Stimulated activated CD4-positive, alpha-beta T cell treated with anti-CD3 and anti-CD28 coated beads, TNF-alpha, amount 100 ng/mL, for 24 hours (primary cell): ENCODE measurements around the gene FLNB.

Experiments
- DNase-seq, 3 experiments: peaks; one replicate each; pipeline ENCODE4 v3.0.0-alpha.2; 2020; ENCODE audit warnings: low read depth in 3 of 3

Gene FLNB

GRCh38 chr3:58104712-58105111 lies 96.5 kb downstream of the FLNB start:
- no peak for DNase-seq

- DNase-seq: no peak
Measured at GRCh38 chr3:58105196-58105595, 97.0 kb downstream of the FLNB start.

- no peak for DNase-seq
Measured at GRCh38 chr3:58106061-58106460, 97.8 kb downstream of the FLNB start.

GRCh38 chr3:58106640-58107039 lies 98.4 kb downstream of the FLNB start:
- DNase-seq: no peak

- no peak for DNase-seq
Measured at GRCh38 chr3:58107597-58107996, 99.4 kb downstream of the FLNB start.

GRCh38 chr3:58109752-58110151 lies 101.5 kb downstream of the FLNB start:
- DNase-seq: no peak

GRCh38 chr3:58111513-58112184 lies 103.4 kb downstream of the FLNB start:
- no peak for DNase-seq

- DNase-seq: no peak
Measured at GRCh38 chr3:58112185-58112535, 103.9 kb downstream of the FLNB start.

GRCh38 chr3:58115175-58115574 lies 107.0 kb downstream of the FLNB start:
- no peak for DNase-seq

GRCh38 chr3:58116161-58116955 lies 108.1 kb downstream of the FLNB start:
- peak; percentile 1 to 11 (median 4) for DNase-seq

GRCh38 chr3:58116985-58117384 lies 108.8 kb downstream of the FLNB start:
- no peak for DNase-seq

- no peak for DNase-seq
Measured at GRCh38 chr3:58117561-58118181, 109.4 kb downstream of the FLNB start.

- no peak for DNase-seq
Measured at GRCh38 chr3:58119186-58119585, 111.0 kb downstream of the FLNB start.

- no peak for DNase-seq
Measured at GRCh38 chr3:58120075-58120812, 112.0 kb downstream of the FLNB start.

GRCh38 chr3:58121183-58121582 lies 113.0 kb downstream of the FLNB start:
- no peak for DNase-seq

- DNase-seq: no peak
Measured at GRCh38 chr3:58122936-58123700, 114.9 kb downstream of the FLNB start.

- no peak for DNase-seq
Measured at GRCh38 chr3:58124387-58124786, 116.2 kb downstream of the FLNB start.

- no peak for DNase-seq
Measured at GRCh38 chr3:58129041-58129770, 121.0 kb downstream of the FLNB start.

- DNase-seq: no peak
Measured at GRCh38 chr3:58130591-58130990, 122.4 kb downstream of the FLNB start.

- DNase-seq: no peak
Measured at GRCh38 chr3:58131101-58131825, 123.0 kb downstream of the FLNB start.
